Right atrium auricular region (tissue), 2 donors: Measurements from ENCODE around the gene HOXD9. TPM values are rescaled to one million over a fixed set of nuclear protein-coding genes. Genes with fewer than 3 reads are reported as not detected.

ENCODE experiments used
- DNase-seq: peaks from one replicate; pipeline ENCODE4 v3.0.0-alpha.2; 2019; ENCODE audit warnings: low spot score
- H3K27ac ChIP-seq, 2 donors: fragments of 200-600 bp; sonication (generic); 1 replicate in 1 of 2; 2 replicates in 1 of 2; pipeline ENCODE4 v1.5.1; 2016 to 2019
- H3K27me3 ChIP-seq, 2 donors: fragments of 200-600 bp; sonication (generic); one replicate each; pipeline versions ENCODE4 v1.5.1 to v1.6.0; 2017 to 2019
- H3K36me3 ChIP-seq: fragments of 200-600 bp; sonication (generic); one replicate; pipeline ENCODE4 v1.5.1; 2016
- H3K4me1 ChIP-seq, 2 donors: fragments of 200-600 bp; sonication (generic); one replicate each; pipeline versions ENCODE4 v1.5.1 to v1.6.0; 2017 to 2019
- H3K4me3 ChIP-seq, 2 donors: fragments of 200-600 bp; sonication (generic); 1 replicate in 1 of 2; 2 replicates in 1 of 2; pipeline ENCODE4 v1.5.1; 2017 to 2019; ENCODE audit warnings: mild to moderate bottlenecking in 1 of 2, moderate library complexity in 1 of 2
- H3K9me3 ChIP-seq, 2 donors: fragments of 200-600 bp; sonication (generic); one replicate each; pipeline ENCODE4 v1.5.1; 2019
- CTCF ChIP-seq, 2 donors: fragments of 200-600 bp; sonication (generic); IDR thresholded peaks; one replicate each; pipeline ENCODE4 v1.5.1; 2019; ENCODE audit warnings: antibody characterized with exemption in 2 of 2
- total RNA-seq, 2 donors: library from RNA; depleted of rRNA; stranded (reverse); fragments of >200 nt; gene quantifications; one replicate each; pipeline ENCODE4 v1.1.0, GENCODE V29; 2016

The HOXD9 gene
- total RNA-seq, 2 donors from 2014 or later: 0.44 TPM; not detected in 1

- no peak overlapping the region for H3K27ac ChIP-seq
- no peak for TF ChIP-seq CTCF (IDR thresholded peaks at IDR 0.05)
- no peak overlapping the region for H3K4me3 ChIP-seq
- peaks cover 58 to 92% of the 10 kb centered on the region in 2 donors for H3K27me3 ChIP-seq
- no peaks in the 10 kb centered on the region for H3K36me3 ChIP-seq
- peaks cover 0 to 46% of the 10 kb centered on the region in 2 donors for H3K4me1 ChIP-seq
- DNase-seq: no peak
- H3K9me3 ChIP-seq: no peaks in the 10 kb centered on the region
Measured at GRCh38 chr2:176103742-176104315, 18.7 kb upstream of the HOXD9 start.

GRCh38 chr2:176104316-176105077, 18.0 kb upstream of the HOXD9 start:
- H3K27me3 ChIP-seq: peaks cover 58 to 93% of the 10 kb centered on the region in 2 donors
- H3K27ac ChIP-seq: no peak overlapping the region
- no peak for DNase-seq
- no peak overlapping the region for H3K4me3 ChIP-seq
- H3K9me3 ChIP-seq: no peaks in the 10 kb centered on the region
- TF ChIP-seq CTCF (IDR thresholded peaks at IDR 0.05): no peak
- peaks cover 0 to 46% of the 10 kb centered on the region in 2 donors for H3K4me1 ChIP-seq
- H3K36me3 ChIP-seq: no peaks in the 10 kb centered on the region

GRCh38 chr2:176105078-176105729, 17.3 kb upstream of the HOXD9 start:
- no peaks in the 10 kb centered on the region for H3K36me3 ChIP-seq
- no peak overlapping the region for H3K27ac ChIP-seq
- DNase-seq: no peak
- H3K4me1 ChIP-seq: peaks cover 0 to 39% of the 10 kb centered on the region in 2 donors
- H3K27me3 ChIP-seq: peaks cover 61 to 93% of the 10 kb centered on the region in 2 donors
- TF ChIP-seq CTCF (IDR thresholded peaks at IDR 0.05): no peak
- no peaks in the 10 kb centered on the region for H3K9me3 ChIP-seq
- no peak overlapping the region for H3K4me3 ChIP-seq

GRCh38 chr2:176105730-176106580, 16.6 kb upstream of the HOXD9 start:
- Histone ChIP-seq H3K9me3 (no peaks in the 10 kb centered on the region), H3K36me3 (no peaks in the 10 kb centered on the region), H3K27ac (no peak overlapping the region), H3K4me3 (no peak overlapping the region), H3K27me3 (peaks cover 63 to 92% of the 10 kb centered on the region in 2 donors), H3K4me1 (peaks cover 0 to 39% of the 10 kb centered on the region in 2 donors)
- no peak for DNase-seq
- no peak for TF ChIP-seq CTCF (IDR thresholded peaks at IDR 0.05)
